ENCODE measurements around the gene HUS1B.
"Not testable (repeated sequence)": the region's sequence is repeated elsewhere in the genome, so short reads cannot be mapped to it uniquely, and the experiment has no call there.

HUS1B gene

DNA sequence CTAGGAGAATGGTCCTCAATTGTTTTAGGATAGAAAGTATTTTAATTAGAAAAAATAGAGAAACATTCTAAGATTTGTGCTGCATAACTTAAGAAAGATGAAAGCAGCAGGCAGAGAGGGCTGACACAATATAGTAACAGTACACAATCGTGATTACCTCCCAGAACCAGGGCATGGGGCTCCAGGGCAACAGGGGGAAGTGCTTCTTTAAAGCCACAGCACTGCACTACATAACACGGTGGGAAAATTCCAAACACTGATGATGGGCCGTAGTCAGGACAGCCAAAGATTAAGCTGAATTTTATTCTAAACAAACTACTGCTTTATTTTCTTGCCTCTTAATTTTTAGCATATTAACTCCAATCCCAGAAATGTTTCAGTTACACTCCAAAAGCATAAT is 21.6 kb upstream of the HUS1B start:
- no peak for DNase-seq (ENCODE audit: low spot score)

DNA sequence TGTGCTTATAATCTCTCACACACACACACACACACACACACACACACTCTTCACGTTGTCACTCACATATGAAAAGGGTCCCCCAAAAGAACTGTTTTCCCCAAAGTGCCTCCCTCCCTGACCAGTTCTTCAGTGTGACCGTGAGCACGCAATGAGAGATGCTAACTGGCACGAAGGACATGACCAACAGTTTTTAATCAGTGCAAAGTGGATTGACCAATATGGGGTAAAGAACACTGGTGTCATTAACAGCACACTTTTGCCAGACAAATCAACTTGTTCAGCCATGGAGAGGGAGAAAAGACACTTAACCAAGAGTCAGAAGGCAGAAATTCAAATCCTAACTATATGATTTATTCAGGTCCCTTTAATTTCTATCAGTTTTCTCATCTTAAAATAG is 21.0 kb upstream of the HUS1B start:
- no peak for DNase-seq (ENCODE audit: low spot score)

DNA sequence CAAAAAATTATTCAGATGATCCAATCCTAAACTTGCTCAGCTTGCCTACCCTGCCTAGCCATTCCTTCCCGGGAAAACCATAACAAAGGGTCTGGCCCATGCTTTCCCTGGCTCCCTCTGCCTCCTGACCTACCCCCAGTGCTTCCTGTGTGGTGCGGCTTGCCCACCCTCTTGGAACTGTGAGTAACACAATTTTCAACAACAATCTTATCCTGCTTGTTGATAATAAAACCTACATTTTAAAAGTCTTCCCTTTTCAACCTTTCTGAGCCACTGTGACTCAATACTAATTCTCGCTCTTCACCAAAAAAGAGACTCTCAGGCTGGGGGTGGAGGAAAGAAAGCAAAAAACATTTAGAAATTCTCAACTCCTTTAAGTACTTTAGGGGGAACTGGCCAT is 18.1 kb upstream of the HUS1B start:
- DNase-seq (ENCODE audit: low spot score): no peak

DNA sequence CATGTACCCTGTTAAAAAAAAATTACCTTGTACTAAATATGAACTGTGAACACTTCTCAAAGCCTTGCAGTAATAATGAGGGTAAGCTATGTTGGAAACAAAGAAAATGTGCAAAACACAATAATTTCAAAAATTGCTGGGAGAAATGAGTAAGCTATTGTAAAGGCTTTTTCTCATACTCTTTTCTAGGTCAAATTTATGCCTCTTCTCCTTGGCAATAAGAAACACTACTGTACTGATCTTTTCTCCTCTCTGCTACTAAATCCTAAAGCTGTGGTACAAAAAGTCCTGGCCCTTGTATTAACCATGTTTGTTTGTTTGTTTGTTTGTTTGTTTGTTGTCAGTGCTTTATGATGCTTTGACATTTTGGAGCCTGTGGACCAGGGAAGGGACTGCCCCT is 17.5 kb upstream of the HUS1B start:
- no peak for DNase-seq (ENCODE audit: low spot score)

DNA sequence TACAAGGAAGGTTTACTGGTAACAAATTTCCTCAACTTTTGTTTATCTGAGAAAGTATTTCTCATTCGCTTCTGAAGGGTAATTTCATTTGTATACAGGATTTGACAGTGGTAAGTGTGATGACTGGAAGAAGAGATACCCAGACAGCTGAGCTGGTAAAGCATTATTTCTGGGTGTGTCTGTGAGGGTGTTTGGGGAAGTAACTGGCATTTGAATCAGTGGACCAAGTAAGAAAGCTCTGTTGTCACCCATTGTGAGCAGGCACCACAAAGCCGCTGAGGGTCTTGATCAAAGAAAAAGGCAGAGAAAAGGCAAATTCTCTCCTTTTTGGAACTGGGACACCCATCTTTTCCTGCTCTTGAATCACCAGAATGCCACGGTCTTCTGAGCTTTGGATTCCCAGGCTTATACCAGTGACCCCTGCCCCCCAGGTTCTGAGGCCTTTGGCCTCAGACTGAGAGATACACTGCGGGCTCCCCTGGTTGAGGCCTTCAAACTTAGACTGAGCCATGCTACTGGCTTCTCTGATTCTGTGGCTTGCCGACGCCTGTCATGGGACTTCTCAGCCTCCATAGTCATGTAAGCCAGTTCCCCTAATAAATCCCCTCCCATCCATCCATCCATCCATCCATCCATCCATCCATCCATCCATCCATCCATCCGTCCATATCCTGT is 10.5 kb upstream of the HUS1B start:
- DNase-seq (ENCODE audit: low spot score): no peak

DNA sequence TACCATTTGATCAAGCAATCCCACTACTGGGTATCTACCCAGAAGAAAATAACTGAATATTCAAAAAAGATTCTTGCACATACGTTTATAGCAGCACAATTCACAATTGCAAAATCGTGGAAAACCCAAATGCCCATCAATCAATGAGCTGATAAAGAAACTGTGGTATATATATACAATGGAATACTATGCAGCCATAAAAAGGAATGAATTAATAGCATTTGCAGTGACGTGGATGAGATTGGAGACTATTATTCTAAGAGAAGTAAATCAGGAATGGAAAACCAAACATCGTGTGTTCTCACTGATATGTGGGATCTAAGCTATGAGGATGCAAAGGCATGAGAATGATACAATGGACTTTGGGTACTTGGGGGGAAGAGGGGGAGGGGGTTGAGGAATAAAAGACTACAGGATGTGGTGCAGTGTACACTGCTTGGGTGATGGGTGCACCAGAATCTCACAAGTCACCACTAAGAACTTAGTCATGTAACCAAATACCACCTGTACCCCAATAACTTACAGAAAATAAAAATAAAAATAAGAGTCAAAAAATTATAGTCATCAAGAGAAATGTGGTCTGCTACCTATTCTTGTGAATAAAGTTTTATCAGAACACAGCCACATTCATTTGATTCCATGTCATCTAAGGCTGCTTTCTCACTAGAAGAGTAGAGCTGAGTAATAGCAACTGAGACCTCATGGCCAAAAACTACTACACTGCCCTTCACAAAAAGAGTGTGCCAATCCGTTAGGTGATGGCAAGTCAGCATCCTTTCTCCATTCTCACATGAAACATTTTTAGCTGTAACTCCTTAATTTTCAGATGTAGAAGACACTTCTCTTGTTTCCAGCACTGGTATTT is 8.7 kb upstream of the HUS1B start:
- DNase-seq (ENCODE audit: low spot score): no peak

DNA sequence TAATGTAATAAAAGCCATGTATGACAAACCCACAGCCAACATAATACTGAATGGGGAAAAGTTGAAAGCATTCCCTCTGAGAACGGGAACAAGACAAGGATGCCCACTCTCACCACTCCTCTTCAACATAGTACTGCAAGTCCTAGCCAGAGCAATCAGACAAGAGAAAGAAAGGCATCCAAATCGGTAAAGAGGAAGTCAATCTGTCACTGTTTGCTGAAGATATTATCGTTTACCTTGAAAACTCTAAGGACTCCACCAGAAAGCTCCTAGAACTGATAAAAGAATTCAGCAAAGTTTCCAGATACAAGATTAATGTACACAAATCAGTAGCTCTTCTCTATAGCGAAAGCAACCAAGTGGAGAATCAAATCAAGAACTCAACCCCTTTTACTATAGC is 6.9 kb upstream of the HUS1B start:
- DNase-seq (ENCODE audit: low spot score): not testable (repeated sequence)

DNA sequence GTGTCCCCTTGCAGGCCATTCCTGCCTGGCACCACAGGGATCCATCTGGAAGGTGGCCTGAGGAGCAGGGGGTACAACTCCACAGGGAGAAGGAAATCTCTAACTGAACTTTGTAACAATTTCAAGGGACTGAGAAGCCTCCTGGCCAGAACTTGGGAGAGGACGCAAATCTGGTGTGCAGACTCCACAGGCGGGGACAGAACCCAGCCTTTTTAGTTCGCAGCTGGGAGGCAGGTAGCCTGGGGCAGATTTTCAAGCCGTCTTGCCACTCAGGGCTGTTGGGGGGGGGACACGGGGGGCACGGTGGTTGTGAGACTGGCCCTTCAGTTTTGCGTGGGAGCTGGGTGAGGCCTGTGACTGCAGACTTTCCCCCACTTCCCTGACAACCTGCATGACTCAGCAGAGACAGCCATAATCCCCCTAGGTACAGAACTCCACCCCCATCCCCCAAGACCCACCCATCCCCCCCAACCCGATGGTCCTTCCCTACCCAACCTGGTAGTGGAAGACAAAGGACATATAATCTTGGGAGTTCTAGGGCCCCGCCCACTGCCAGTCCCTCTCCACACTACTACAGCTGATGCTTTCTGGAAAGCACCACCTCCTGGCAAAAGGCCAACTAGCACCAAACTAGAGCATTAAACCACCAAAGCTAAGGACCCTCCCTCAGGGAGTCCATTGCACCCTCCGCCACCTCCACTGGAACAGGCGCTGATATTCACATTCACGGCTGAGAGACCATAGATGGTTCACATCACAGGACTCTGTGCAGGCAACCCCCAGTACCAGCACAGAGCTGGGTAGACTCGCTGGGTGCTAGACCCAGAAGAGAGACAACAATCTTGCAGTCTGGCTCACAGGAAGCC is 3.0 kb upstream of the HUS1B start:
- no peak for DNase-seq (ENCODE audit: low spot score)

DNA sequence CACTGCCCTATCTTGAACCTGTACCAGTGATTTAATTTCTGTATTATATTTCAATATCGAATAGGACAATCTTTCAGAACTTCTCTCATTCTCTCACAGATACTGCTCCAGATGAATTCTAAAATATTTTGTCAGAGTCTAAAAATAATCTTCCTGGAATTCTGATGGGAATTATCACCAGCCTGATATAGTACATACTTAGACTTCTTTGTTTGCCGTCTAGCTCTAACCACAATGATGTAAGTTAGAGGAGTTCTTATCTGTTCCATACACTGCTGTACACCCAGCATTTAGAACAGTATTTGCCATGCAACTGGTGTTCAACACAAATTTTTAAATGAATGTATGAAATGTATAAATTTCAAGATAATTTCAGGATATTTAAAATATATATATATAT is 1.3 kb upstream of the HUS1B start:
- DNase-seq (ENCODE audit: low spot score): no peak

DNA sequence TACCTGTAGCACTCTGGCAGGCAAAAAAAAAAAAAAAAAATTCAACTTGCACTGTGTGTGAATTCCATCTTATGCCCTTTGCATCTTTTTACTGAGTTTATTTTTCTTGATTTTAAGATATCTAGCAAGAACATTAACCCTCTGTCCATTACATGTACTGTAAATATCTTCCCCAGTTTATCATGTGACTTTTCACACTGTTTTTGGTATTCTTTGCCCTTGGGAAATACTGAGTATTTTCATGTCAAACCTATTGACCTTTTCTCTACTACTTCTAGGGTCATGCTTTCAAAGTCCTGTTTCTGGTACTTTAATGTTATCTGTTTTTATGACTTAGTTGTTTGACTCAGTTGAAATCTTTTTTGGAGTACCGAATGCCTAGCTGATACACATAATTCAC is 843 bp upstream of the HUS1B start:
- DNase-seq (ENCODE audit: low spot score): no peak

DNA sequence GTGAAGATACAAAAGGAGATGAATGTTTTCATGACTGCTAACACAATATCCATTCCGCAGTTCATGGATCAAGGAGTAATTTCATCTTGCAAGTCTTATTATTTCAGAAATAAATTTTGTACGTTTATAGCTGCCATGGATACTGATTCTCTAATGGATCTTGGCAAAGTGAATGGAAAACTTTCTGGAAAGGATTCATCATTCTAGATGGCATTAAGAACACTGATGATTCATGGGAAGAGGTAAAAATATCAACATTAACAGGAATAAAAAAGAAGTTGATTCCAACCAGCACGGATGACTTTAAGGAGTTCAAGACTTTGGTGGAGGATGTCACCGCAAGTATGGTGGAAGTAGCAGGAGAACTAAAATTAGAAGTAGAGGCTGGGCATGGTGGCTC is 2.8 kb downstream of the HUS1B start:
- DNase-seq (ENCODE audit: low spot score): no peak

DNA sequence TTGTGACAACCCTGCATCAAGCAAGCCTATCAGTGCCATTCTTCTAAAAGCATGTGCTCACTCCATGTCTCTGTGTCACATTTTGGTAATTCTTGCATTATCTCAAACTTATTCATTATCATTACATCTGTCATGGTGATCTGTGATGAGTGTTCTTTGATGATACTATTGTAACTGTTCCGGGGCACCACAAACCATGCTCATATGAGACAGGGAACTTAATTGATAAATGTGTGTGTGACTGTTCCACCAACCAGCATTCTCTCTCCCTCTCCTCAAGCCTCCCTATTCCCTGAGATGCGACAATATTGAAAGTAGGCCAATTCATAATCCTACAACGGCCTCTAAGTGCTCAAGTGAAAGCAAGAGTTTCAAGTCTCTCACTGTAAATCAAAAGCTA is 4.0 kb downstream of the HUS1B start:
- no peak for DNase-seq (ENCODE audit: low spot score)

DNA sequence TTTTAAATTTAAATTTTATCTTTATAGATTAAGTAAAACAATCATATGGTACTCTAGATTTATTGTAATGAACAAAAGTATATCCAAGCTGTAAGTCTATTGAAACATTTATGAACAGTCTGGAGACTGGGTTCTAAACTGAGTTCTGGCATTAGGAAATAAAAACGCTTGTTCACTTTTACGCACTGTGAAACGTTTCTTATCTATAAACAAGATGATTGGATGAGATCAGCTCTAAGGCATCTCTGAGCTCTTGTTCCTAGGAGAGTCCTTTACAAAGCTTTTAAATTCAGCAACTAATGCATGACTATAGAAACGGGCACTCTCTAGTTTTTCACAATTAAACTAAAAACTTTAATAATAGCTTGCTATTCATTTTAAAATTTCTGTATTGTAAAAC is 6.8 kb downstream of the HUS1B start:
- no peak for DNase-seq (ENCODE audit: low spot score)

DNA sequence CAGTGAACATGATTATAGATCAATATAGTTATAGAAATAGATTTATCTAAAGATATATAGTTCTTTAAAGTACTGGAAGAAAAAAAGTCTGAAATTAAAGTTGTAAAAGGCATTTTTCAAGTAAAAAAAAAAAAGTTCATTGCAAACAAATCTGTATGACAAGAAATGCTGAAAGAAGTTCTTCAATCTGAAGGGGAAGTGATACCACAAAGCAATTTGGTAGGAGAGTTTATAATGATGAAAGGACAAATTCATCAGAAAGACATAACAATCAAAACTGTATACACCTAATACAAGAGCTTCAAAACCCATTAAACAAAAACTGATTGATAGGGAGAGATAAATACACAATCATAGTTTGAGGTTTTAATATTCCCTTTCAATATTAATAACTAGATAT is 14.1 kb downstream of the HUS1B start:
- no peak for DNase-seq (ENCODE audit: low spot score)

DNA sequence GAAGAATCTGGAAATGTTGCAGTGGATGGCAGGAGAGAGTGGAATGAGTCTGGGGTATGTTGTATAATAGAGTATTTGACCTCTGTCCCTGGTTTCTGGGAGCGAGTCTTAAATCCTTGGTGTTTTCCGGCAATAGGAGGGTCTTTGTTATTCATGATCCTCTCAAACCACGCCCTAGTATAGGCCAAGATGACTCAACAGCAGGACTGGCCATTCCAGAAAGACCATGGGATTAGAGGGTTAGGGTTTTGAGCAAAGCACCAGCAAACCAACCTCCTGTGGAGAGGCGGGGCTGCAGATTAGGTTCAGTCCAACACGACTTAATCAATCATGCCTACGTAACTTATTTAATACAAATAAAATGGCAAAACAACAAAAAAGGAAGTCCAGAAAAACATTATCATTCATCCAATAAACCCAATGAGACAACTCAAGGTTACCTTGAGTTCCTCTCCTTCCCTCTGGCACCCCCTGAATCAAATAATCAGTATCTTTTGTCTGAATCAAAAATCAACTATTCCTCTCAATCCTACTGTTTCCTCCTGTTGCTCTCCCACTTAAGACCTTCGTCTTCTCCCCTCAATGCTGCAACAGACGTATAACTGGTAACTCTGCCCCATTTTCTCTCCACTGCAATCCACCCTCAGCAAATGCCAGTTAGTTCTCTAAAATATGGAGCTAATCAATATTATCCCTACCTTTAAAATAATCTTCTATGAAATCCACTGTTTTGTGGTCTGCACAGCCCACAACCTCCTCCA is 15.5 kb downstream of the HUS1B start:
- no peak for DNase-seq (ENCODE audit: low spot score)

DNA sequence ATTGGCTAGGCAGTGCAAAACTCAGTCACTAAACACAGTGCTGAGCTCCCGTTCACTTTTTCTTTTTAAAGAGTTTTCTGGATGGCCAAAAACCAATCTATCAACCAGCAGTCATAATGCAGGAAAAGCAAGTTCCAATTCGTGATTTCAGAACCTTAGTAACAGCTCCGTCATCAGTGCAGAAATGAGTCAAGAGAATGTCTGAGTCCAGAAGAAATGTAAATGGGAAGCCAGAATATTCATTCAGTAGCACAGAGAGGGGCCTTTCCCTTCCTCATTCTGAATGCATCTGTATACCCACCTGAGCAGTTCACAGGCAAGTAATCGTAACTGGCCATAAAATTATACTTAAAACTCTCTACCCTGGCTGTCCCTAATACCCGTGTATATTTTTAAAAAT is 20.4 kb downstream of the HUS1B start:
- no peak for DNase-seq (ENCODE audit: low spot score)

DNA sequence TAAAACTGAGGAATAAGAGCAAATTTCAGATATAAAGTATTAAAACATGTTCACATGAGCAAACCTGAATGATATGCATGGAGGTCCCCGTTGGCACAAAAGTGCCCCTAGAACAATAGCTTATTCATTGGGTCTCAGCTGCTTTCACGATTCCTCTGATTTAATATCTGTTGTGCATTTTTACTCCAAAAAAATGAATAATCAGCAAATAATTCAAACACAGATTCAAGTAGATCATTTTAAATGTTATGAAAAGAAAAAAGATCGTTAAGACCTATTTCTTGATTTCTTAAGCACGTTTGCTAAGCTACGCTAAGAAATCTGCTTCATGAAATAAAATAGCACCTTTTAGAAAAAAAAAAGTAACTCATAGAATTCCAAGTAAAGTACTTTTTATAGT is 21.7 kb downstream of the HUS1B start:
- DNase-seq (ENCODE audit: low spot score): no peak

DNA sequence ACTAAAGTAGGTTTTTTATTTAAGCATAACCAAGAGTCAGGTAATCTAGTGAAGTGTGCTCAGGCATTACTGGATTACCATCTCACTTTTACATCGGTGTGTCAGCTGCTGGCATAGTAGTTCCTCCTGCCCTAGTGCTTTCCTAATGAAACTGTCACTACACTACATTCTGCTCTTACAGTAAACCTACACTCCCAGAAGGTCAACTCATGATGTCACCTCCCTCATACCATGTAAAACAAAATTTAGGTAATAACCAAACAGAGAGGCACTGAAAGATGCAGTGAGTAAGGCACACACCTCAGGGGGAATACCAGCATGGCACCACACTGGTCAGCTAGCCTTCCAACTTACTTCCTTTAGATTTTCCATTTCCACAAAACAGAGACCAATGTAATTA is 23.3 kb downstream of the HUS1B start:
- no peak for DNase-seq (ENCODE audit: low spot score)

DNA sequence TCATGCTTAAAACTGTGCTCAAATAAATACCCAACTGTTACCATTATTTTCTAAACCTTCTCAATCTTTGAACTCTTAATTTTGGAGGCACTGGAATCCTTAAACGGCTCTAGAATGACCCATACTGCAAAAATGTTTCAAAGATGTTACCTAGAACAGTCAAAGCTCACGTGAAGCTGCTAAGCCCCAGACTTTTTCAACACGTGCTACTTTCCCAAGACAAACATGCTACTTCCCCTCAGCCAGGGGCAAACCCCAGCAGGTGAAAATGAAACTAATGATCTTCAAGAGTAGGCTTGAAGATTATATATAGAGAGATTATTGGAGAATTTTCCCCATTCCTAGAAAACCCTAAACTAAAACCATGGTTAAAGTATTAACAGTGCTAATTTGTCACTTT is 28.1 kb downstream of the HUS1B start:
- DNase-seq (ENCODE audit: low spot score): no peak

DNA sequence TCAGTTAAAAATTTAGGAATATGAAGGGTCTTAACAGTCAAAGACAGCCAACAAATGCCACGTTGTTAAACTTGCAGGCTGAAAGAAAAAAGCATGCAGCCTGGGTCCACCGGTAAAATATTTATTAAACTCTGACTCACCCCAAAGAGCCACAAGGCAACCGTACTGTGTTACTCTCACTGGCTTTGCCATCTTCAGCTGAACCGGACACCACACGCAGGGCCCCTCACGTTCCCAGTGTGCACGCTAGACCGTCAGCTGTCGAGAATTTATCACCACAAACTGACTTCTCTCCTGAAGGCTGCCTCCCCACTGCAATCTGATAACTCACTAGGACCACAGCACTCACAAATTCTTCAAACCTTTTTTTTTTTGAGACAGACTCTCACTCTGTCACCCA is 30.7 kb downstream of the HUS1B start:
- DNase-seq (ENCODE audit: low spot score): no peak

DNA sequence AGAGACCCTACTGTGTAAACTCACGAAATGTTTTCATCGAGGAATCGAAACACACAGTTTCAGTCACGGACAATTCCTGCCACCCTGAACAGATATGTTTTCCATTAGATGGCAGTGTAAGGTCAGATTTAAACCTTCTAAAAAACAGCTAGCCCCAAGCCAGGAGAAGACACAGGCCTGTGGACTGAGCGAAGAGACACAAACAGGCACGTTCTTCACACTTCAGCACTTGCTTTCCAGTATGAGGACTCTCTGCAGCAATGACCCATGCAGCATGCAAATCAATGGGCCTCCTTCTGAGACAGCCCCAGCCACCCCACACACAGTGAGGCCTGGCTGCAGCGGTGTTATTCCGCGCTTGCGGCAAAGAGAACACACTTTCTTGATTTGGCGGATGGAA is 31.9 kb downstream of the HUS1B start:
- no peak for DNase-seq (ENCODE audit: low spot score)

DNA sequence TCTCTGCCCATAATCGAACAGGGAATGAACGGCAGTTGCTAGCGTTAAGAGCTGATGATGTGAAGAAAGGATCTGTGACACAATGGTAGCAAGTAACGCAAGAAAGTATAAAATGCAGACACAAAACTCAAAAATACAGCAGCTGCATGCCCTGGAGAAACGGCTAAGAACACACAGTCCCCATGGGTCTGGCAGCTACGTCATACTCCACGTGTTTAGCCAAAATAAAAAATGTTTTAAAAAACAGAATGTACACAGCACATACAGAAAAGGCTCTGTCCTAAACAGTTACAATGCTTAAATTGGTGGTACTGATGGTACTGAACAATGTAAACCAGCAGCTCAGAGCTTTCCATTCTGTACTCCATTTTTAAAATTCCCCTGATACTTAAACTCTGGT is 34.4 kb downstream of the HUS1B start:
- no peak for DNase-seq (ENCODE audit: low spot score)
